Esophagus muscularis mucosa (tissue), 3 donors: ENCODE measurements around the gene HINFP.
A peak's percentile ranks its signal among the peaks of the same experiment; 100 is the strongest.

Experiments
- POLR2A ChIP-seq: fragments of 450-650 bp; IDR thresholded peaks from one replicate; pipeline ENCODE4 v1.6.1; 2017; ENCODE audit warnings: antibody characterized with exemption, moderate library complexity, mild to moderate bottlenecking, low read depth
- TF ChIP-seq, protein P1 (sequence below), 3 experiments: fragments of 200-600 bp in 2 of 3; fragments of 450-650 bp in 1 of 3; sonication (generic) in 2 of 3; IDR thresholded peaks; one replicate each; pipeline ENCODE4 v1.5.1; 2017 to 2019; ENCODE audit warnings: antibody characterized with exemption in 3 of 3, mild to moderate bottlenecking in 2 of 3, moderate library complexity in 1 of 3

- TF ChIP-seq, protein P1, sequence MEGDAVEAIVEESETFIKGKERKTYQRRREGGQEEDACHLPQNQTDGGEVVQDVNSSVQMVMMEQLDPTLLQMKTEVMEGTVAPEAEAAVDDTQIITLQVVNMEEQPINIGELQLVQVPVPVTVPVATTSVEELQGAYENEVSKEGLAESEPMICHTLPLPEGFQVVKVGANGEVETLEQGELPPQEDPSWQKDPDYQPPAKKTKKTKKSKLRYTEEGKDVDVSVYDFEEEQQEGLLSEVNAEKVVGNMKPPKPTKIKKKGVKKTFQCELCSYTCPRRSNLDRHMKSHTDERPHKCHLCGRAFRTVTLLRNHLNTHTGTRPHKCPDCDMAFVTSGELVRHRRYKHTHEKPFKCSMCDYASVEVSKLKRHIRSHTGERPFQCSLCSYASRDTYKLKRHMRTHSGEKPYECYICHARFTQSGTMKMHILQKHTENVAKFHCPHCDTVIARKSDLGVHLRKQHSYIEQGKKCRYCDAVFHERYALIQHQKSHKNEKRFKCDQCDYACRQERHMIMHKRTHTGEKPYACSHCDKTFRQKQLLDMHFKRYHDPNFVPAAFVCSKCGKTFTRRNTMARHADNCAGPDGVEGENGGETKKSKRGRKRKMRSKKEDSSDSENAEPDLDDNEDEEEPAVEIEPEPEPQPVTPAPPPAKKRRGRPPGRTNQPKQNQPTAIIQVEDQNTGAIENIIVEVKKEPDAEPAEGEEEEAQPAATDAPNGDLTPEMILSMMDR (IDR thresholded peaks at IDR 0.05) = peak in 2 of 3 experiments; percentile 4 to 16
- no peak for TF ChIP-seq POLR2A
Measured at GRCh38 chr11:119100994-119101758, 20.2 kb upstream of the HINFP start.
